HUES48 (cell line): ENCODE measurements around the gene MKRN2OS.

ENCODE experiments used
- H3K27ac ChIP-seq: one replicate; pipeline ENCODE4 v1.7.0; 2013; ENCODE audit warnings: low read depth, low read length, inconsistent platforms
- H3K27me3 ChIP-seq: 2 replicates; pipeline ENCODE4 v1.6.1; 2013; ENCODE audit warnings: mild to moderate bottlenecking, low read length; ENCODE audit not compliant: control insufficient read depth, insufficient read depth
- H3K36me3 ChIP-seq: 2 replicates; pipeline ENCODE4 v1.6.1; 2013; ENCODE audit warnings: low read length; ENCODE audit not compliant: control insufficient read depth, insufficient read depth
- H3K4me1 ChIP-seq: 2 replicates; pipeline ENCODE4 v1.6.1; 2013; ENCODE audit warnings: mild to moderate bottlenecking, low read length; ENCODE audit not compliant: control insufficient read depth, insufficient read depth
- H3K4me3 ChIP-seq: 2 replicates; pipeline ENCODE4 v1.5.1; 2013; ENCODE audit warnings: mild to moderate bottlenecking, low read depth, low read length
- H3K9ac ChIP-seq: 2 replicates; pipeline ENCODE4 v1.6.1; 2013; ENCODE audit warnings: mild to moderate bottlenecking, low read depth, low read length, moderate library complexity
- H3K9me3 ChIP-seq: 2 replicates; pipeline ENCODE4 v1.6.1; 2013; ENCODE audit warnings: low read length; ENCODE audit not compliant: control insufficient read depth, insufficient read depth

MKRN2OS gene

GRCh38 chr3:12513694-12514446, 31.4 kb downstream of the MKRN2OS start:
- H3K4me3 ChIP-seq: no peak overlapping the region
- H3K36me3 ChIP-seq: peaks cover 62% of the 10 kb centered on the region
- no peak overlapping the region for H3K27ac ChIP-seq
- no peak overlapping the region for H3K9ac ChIP-seq
- H3K27me3 ChIP-seq: no peaks in the 10 kb centered on the region
- no peaks in the 10 kb centered on the region for H3K9me3 ChIP-seq
- H3K4me1 ChIP-seq: no peaks in the 10 kb centered on the region

DNA sequence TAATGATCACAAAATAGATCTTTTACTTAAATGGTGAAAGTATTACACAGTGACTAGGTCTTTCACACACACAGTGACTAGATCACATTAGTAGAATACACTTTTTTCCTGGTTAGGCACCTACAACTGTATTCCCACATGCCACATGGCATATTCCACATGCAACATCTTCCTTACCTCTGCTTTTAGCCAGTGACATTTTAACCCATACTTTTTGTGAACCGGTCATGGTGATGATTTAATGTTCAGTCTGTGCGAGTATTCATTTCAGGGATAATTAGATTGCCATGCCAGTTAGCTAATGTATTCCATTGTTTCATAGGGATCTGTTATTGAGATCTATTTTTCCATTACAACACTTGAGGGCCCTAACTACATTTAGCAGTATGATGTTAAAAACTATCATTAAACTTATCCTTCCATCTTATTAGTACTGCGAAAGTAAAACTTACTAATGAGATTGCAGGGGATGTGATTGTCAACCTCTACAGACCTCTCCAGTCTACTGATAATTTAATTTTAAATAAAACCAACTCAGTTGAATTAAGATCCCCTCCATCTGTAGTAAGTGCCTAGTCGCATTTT, 32.7 kb downstream of the MKRN2OS start:
- H3K4me1 ChIP-seq: no peaks in the 10 kb centered on the region
- peaks cover 65% of the 10 kb centered on the region for H3K36me3 ChIP-seq
- no peaks in the 10 kb centered on the region for H3K27me3 ChIP-seq

DNA sequence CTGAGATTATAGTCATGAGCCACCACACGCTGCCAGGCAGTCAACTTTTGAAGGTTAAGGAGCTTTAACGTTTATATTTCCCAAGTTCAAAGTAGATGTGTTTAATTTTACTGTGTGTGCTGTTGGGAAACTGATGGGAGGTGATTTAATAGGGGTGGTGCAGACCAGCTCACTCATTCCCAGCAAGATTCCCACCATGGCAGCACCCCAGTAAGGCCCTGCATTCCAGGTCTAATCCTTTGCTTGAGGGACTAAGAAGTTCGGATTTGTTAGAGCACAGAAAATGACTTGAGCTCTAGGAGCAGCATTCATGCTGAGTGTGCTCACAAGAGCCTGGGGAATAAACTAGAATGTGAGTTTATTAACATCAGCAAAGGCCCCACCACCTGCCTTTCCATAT, 35.8 kb downstream of the MKRN2OS start:
- H3K4me3 ChIP-seq: no peak overlapping the region
- no peaks in the 10 kb centered on the region for H3K4me1 ChIP-seq
- no peaks in the 10 kb centered on the region for H3K9me3 ChIP-seq
- H3K27me3 ChIP-seq: no peaks in the 10 kb centered on the region
- H3K36me3 ChIP-seq: peaks cover 83% of the 10 kb centered on the region
- no peak overlapping the region for H3K27ac ChIP-seq
- H3K9ac ChIP-seq: no peak overlapping the region

More for the DNA sequence above, 32.7 kb downstream of the MKRN2OS start:
- no peak overlapping the region for H3K9ac ChIP-seq
- no peak overlapping the region for H3K27ac ChIP-seq
- H3K4me3 ChIP-seq: no peak overlapping the region
- H3K9me3 ChIP-seq: no peaks in the 10 kb centered on the region

DNA sequence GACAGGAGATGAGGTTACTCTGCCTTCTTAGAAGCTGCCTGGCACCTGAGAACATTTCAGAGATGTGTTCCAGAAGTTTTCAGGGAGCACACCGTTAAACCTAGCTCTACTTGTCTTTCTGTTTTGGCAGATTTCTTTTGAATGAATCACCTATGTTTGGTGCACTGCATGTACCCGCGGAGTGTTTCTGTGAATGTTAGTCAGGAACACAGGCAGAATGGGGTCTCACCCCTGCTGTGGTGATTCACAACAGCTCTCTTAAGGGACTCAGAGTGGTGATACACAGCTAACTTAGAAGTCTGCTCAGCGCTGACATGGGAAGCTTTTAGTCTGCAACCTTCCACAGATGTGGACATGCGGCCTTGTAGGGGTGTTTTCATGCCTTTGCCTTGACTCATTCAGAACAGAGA, 37.0 kb downstream of the MKRN2OS start:
- Histone ChIP-seq H3K4me3 (no peak overlapping the region), H3K27ac (peak overlapping the region; percentile 82), H3K9ac (no peak overlapping the region), H3K27me3 (no peaks in the 10 kb centered on the region), H3K4me1 (no peaks in the 10 kb centered on the region), H3K36me3 (peaks cover 86% of the 10 kb centered on the region), H3K9me3 (no peaks in the 10 kb centered on the region)

GRCh38 chr3:12507591-12508281, 37.6 kb downstream of the MKRN2OS start:
- Histone ChIP-seq H3K9ac (no peak overlapping the region), H3K27ac (peak overlapping the region; percentile 82), H3K4me3 (no peak overlapping the region), H3K9me3 (no peaks in the 10 kb centered on the region), H3K36me3 (peaks cover 89% of the 10 kb centered on the region), H3K27me3 (no peaks in the 10 kb centered on the region), H3K4me1 (no peaks in the 10 kb centered on the region)

DNA sequence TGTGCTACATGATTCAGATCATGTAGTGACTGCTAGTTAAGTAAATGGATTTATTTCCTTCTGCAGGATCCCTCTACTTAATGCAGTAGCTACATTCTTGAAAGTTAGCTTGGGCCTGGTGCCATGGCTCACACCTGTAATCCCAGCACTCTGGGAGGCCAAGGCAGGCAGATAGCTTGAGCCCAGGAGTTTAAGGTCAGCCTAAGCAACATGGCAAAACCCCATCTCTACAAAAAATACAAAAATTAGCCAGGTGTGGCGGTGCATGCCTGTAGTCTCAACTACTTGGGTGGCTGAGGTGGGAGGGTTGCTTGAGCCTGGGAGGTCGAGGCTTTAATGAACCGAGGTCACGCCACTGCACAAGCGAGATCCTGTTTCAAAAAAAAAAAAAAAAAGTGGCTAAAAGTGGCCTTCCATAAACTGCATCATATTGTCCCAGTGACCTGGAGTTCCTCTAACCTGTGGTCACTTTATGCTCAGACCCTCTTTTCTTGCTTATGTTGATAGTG, 39.0 kb downstream of the MKRN2OS start:
- H3K4me3 ChIP-seq: no peak overlapping the region
- no peaks in the 10 kb centered on the region for H3K9me3 ChIP-seq
- H3K4me1 ChIP-seq: no peaks in the 10 kb centered on the region
- no peak overlapping the region for H3K27ac ChIP-seq
- H3K9ac ChIP-seq: no peak overlapping the region
- H3K27me3 ChIP-seq: no peaks in the 10 kb centered on the region
- H3K36me3 ChIP-seq: peaks cover 88% of the 10 kb centered on the region

GRCh38 chr3:12503126-12503957, 42.0 kb downstream of the MKRN2OS start:
- H3K36me3 ChIP-seq: peaks cover 91% of the 10 kb centered on the region
- H3K9me3 ChIP-seq: no peaks in the 10 kb centered on the region
- H3K27ac ChIP-seq: no peak overlapping the region

DNA sequence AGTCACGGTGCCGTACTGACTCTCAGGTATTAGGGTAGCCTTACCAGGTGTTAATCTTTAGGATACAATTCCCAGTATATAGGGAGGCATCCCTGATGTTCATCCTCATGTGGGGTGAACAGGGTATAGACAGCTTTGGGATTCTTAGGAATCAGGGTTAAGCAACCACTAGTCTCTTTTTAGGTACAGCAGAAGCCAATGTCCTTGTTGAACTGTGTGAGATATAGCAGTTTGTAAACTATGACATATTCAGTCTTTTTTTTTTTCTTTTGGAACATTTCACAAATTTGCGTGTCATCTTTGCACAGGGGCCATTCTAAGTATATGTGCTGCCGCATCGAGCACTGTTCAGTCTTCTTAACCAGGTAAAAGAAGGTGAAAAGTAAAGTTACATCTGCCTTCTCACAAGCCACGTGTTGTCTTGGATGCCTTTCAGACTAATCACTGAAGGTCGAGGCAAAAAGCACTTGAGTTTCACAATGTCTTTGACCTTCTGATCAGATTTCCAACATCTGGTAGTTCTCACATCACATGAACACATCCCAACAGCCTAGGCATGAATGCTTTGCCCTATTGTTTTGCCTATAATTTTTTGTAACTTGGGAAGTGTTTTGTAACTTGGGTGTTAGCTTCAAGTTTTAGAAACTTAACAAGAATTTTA, 43.8 kb downstream of the MKRN2OS start:
- no peaks in the 10 kb centered on the region for H3K4me1 ChIP-seq

More at GRCh38 chr3:12503126-12503957, 42.0 kb downstream of the MKRN2OS start:
- H3K27me3 ChIP-seq: no peaks in the 10 kb centered on the region
- no peaks in the 10 kb centered on the region for H3K4me1 ChIP-seq
- H3K4me3 ChIP-seq: no peak overlapping the region
- H3K9ac ChIP-seq: no peak overlapping the region

DNA sequence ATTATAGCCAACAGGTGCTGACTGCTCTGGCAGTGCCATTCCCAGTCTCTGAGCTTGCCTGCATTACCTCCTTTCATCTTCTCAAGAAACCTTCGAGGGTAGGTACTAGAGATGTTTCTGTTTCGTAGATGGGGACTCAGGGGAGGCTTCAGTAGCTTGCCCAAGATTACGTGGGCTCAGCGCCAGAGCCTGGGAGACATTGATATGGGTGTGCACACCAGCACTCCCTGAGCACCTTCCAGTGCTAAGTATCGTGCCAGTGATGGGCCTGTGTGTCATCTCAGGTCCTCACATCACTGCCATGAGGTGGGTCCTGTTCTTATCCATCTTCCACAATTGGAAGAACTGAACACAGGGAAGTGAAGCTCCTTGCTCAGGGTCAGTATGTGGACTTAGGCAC, 45.8 kb downstream of the MKRN2OS start:
- H3K4me3 ChIP-seq: no peak overlapping the region
- no peaks in the 10 kb centered on the region for H3K27me3 ChIP-seq
- H3K36me3 ChIP-seq: peaks cover 87% of the 10 kb centered on the region
- H3K9ac ChIP-seq: no peak overlapping the region
- no peaks in the 10 kb centered on the region for H3K9me3 ChIP-seq
- H3K4me1 ChIP-seq: no peaks in the 10 kb centered on the region
- H3K27ac ChIP-seq: no peak overlapping the region

More for the DNA sequence above, 43.8 kb downstream of the MKRN2OS start:
- no peak overlapping the region for H3K9ac ChIP-seq
- peaks cover 93% of the 10 kb centered on the region for H3K36me3 ChIP-seq
- no peaks in the 10 kb centered on the region for H3K9me3 ChIP-seq
- H3K27me3 ChIP-seq: no peaks in the 10 kb centered on the region
- no peak overlapping the region for H3K27ac ChIP-seq
- no peak overlapping the region for H3K4me3 ChIP-seq

GRCh38 chr3:12496453-12496761, 48.9 kb downstream of the MKRN2OS start:
- H3K27me3 ChIP-seq: no peaks in the 10 kb centered on the region
- H3K9ac ChIP-seq: no peak overlapping the region
- no peaks in the 10 kb centered on the region for H3K4me1 ChIP-seq
- H3K27ac ChIP-seq: no peak overlapping the region
- H3K9me3 ChIP-seq: no peaks in the 10 kb centered on the region
- peaks cover 90% of the 10 kb centered on the region for H3K36me3 ChIP-seq
- no peak overlapping the region for H3K4me3 ChIP-seq
